Stimulated activated CD4-positive, alpha-beta T cell treated with anti-CD3 and anti-CD28 coated beads, Interleukin-15, amount 100 ng/mL, for 1 hour (primary cell): ENCODE data around the gene PNPLA8.
"Not testable (repeated sequence)": the region's sequence is repeated elsewhere in the genome, so short reads cannot be mapped to it uniquely, and the experiment has no call there.

Experiments used
- DNase-seq, 2 donors: peaks; one replicate each; pipeline ENCODE4 v3.0.0-alpha.2; 2020; ENCODE audit warnings: low read depth in 1 of 2, low spot score in 1 of 2

PNPLA8 gene, protein sequence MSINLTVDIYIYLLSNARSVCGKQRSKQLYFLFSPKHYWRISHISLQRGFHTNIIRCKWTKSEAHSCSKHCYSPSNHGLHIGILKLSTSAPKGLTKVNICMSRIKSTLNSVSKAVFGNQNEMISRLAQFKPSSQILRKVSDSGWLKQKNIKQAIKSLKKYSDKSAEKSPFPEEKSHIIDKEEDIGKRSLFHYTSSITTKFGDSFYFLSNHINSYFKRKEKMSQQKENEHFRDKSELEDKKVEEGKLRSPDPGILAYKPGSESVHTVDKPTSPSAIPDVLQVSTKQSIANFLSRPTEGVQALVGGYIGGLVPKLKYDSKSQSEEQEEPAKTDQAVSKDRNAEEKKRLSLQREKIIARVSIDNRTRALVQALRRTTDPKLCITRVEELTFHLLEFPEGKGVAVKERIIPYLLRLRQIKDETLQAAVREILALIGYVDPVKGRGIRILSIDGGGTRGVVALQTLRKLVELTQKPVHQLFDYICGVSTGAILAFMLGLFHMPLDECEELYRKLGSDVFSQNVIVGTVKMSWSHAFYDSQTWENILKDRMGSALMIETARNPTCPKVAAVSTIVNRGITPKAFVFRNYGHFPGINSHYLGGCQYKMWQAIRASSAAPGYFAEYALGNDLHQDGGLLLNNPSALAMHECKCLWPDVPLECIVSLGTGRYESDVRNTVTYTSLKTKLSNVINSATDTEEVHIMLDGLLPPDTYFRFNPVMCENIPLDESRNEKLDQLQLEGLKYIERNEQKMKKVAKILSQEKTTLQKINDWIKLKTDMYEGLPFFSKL

DNA sequence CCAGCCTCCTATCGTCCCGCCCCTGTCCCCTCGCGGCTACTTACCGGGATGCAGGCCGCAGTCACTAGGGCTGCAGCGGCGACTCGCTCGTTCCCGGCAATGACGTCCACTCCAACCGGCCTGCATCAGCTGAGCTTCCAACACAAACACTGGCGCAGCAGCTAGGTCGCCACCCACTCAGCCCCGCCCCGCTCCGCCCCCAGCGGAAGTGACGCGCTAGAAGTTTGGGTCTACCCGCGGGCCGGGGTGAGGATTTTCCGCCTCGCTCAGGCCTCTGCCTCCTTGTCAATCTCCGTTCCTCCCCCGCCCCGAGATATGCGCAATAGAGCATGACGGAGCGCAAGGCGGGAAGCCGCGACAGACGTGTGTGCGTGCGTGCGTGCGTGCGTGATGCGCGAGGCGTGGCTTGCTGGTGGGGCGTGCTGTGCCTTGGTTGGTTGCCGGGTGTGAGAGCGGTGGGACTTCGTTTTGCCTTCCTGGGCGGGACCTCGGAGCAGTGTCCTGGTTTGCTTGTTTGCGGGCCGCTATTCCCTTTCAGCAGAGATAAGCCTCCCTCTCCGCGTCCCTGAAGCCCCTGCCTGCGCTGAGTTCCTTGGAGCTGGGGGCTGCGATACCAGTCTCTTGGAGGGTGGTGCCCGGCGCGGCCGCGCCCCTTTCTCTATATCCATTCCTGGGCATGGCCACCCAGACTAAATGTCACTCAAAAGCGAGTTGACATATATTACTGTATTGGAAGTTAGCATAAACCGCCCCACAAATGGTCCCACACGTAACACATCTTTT, at the start of gene PNPLA8:
Gene PNPLA8, minus strand, starts transcription at position 151 of the 783 bp plus-strand sequence. CDS start 10,644 bp downstream, outside the sequence.
- peak; percentile 98 to 100 for DNase-seq

DNA sequence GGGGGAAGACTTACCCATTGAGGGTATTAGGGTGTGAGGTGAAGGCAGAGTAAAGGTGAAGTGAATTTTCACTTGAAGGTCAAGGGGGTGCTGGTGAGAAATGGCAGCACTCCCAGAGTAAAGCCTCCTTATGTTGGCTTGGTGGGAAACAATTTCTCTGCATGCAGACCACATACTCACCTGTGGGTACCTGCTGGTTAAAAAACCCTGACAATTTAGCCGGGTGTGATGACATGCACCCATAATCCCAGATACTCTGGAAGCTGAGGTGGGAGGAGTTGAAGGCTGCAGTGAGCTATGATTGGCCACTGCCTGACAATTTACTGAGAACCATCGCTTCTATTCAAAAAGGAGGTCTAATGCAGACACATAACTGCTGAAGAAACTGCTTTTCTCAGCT, 49.2 kb upstream of the PNPLA8 start:
- DNase-seq, result no peak

DNA sequence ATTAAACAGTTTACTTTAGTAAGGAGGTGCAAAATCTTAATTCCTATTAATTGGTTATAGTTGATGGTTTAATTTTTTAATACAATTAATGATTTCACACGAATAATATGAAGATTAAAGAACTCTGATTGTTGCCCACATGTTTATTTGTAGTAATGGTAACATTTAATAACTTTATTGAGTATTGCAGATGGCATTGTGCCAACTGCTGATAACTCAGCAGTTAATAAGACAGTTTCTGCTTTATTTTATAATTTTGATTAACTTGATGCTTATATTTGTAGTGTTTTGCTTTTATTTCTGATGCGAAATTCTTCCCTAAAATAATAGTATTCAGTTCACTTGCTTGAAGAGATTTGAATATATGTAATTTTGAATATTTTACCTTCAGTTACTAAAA, 46.5 kb upstream of the PNPLA8 start:
- no peak for DNase-seq

DNA sequence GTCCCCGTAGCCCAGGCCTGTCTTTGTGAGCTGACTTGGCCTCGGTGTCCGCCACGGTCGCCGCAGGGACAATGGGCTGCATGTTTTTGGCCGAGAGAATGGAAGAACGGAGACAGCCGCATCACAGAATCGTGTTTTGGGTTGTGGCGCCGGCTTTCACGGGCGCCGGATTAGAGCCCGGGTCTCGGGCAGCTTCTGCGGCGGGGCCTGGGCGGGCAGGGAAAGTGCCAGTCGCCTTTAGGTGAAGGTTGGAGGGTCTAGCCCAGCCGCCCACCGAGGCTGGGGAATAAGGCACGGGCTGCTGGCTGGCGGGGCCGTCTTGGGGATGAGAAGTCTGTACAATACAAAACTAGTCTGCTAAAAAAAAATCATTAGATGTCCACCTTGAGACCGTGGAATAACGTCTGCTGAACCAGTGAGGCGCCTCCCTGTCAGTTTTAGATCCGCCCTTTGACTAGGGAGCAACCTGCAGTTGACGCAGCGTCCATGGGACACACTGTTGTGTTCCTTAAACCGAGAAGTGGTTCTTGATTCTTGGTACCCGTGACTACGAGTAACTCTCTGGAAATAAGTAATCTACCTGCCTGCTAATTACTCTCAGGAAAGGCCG, 44.3 kb upstream of the PNPLA8 start:
- DNase-seq, result peak; percentile 9 to 10

DNA sequence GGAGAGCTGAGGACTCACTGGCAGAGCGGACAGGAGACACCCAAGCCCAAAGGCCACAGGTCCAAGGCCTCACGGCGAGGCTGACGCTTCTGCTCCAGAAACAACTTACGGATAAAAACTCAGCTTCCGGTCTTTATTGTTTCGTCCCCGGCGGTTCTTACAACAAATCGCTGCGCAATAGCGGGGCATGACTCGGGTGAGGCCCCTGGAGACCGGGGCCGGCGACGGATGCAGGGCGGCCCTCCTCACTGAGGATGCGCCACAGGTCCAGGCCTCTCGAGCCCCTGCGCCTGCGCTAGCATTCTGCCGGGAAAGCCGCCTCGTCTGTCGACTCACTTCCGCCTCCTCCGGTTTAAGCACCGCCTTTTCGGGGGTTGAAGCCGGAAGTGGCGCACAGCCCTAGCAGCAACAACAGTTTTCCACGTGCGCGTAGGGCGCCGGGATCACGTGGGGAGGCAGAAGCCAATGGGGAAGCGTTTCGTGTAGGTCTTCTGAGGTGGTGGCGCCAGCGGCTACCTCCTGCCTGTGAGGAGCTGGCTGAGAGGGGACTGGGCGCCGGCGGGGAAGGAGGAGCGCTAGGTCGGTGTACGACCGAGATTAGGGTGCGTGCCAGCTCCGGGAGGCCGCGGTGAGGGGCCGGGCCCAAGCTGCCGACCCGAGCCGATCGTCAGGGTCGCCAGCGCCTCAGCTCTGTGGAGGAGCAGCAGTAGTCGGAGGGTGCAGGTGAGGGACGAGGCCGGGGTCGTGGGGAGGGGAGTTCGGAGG, 43.6 kb upstream of the PNPLA8 start, which contains the start of the genes DNAJB9 and THAP5:
Gene DNAJB9, plus strand, starts transcription at position 494 of the 765 bp plus-strand sequence. CDS start 1,853 bp downstream, outside the sequence.
Gene THAP5, minus strand, starts transcription at position 326 of the 765 bp plus-strand sequence. Its CDS starts 137 bp downstream, at position 189.
- DNase-seq, result peak; percentile 95 to 97

DNA sequence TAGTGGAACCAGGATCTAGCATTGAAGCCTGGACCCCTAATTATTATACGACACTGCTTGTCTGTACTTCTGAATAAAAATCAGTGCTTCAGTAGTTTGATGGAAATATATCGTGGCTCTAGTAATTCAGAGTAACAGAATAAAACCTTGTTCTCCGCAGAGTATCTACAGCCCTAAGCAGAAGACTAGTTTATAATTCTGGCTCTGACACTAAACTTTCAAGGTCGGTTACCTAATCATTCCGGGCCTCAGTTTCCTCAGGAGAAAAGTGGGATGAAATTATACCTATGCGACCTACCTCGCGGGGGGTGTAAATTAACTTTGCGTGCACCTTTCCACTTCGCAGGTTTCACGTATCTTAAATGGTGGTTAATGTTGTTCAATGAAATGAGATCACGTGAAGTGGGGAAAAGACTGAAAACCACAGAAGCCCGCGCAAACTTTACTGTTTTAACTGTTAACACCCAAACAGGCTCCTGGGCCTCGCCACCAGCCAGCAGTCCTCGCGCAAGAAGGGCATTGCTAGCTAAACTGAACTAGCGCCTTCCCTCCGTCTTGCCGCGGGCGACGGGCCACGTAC, 43.0 kb upstream of the PNPLA8 start:
- no peak for DNase-seq

DNA sequence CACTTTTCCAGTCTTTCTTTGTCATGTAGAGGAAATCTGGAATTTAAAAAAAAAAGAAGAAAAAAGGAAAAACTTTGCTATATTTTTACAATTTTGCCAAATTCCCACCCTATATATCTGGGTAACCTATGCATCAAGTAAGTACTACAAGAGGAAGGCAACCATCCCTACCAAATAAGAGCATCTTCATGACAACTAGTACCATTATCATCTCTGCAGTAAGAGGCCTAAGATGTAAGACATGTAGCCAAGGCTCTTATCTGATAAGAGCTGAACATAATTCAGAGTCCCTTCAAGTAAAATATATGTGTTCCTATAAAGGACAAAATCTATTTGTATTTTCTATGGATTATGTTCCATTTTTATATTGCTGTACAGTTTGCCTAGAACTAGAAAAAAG, 40.1 kb upstream of the PNPLA8 start:
- no peak for DNase-seq

DNA sequence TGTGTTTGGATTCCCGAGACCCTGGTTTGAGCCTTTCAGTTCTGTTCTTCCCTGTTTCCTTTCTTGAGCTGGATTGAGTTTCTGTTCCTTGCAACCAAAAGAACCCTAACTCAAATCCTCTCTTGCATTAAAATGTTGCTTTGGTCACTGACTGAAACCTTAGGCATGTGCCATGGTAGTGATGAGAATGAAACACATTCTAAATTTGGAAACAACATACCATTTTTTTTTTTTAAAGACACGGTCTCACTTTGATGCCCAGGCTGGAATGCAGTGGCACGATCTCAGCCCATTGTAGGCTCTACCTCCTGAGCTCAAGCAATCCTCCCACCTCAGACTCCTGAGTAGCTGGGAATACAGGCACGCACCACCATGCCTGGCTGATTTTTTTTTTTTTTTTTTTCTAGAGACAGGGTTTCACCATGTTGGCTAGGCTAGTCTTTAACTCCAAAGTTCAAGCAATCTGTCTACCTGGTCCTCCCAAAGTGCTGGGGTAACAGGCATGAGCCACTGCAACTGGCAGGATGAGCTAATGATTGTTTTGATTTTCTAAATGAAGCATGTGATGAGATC, 35.2 kb upstream of the PNPLA8 start:
- DNase-seq, result no peak

DNA sequence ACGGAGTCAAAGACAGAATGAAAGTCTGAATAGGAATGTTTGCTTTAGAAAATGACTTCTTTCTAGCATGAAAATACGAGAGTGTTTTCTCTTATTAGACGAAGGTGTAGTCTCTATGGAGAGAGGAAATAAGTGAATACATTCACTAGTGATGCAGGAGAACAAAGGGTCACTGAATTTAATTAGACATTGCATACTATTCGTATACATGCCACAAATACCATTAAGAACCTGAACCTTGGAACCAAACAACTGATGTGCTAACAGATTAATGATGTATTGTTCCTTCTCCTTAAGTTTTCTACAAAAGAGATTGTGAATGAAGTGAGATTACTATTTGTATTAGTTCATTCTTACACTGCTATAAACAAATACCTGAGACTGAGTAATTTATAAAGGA, 33.3 kb upstream of the PNPLA8 start:
- DNase-seq, result no peak

DNA sequence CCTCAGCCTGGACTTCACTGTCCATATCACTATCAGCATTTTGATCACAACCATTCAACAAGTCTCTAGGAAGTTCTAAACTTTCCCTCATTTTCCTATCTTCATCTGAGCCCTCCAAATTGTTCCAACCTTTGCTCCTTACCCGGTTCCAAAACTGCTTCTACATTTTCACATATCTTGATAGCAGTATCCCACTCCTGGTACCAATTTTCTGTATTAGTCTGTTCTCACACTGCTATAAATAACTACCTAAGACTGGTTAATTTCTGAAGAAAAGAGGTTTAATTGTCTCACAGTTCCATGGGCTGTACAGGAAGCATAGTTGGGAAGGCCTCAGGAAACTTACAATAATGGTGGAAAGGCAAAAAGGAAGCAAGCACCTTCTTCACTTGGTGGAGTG, 31.7 kb upstream of the PNPLA8 start:
- DNase-seq, result no peak

DNA sequence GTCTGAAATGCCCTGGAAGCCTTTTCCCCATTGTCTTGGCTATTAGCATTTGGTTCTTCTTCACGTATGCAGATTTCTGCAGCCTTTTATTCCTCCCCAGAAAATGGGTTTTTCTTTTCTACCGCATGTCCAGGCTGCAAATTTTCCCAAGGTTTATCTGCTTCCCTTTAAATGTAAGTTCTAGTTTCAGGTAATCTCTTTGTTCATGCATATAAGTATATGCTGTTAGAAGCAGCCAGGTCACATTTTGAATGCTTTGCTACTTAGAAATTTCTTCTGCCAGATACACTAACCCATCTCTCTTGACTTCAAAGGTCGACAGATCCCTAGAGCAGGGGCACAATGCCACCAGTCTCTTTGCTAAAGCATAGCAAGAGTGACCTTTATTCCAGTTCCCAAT, 31.3 kb upstream of the PNPLA8 start:
- no peak for DNase-seq

DNA sequence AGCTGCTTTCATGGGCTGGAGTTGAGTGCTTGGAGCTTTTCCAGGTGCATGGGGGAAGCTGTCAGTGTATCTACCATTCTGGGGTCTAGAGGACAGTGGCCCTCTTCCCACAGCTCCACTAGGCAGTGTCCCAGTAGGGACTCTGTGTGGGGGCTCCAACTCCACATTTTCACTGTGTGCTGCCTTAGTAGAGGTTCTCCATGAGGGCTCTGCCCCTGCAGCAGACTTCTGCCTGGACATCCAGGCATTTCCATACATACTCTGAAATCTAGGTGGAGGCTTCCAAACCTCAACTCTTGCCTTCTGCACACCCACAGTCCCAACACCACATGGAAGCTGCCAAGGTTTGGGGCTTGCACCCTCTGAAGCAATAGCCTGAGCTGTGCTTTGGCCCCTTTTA, 30.7 kb upstream of the PNPLA8 start:
- not testable (repeated sequence) for DNase-seq

DNA sequence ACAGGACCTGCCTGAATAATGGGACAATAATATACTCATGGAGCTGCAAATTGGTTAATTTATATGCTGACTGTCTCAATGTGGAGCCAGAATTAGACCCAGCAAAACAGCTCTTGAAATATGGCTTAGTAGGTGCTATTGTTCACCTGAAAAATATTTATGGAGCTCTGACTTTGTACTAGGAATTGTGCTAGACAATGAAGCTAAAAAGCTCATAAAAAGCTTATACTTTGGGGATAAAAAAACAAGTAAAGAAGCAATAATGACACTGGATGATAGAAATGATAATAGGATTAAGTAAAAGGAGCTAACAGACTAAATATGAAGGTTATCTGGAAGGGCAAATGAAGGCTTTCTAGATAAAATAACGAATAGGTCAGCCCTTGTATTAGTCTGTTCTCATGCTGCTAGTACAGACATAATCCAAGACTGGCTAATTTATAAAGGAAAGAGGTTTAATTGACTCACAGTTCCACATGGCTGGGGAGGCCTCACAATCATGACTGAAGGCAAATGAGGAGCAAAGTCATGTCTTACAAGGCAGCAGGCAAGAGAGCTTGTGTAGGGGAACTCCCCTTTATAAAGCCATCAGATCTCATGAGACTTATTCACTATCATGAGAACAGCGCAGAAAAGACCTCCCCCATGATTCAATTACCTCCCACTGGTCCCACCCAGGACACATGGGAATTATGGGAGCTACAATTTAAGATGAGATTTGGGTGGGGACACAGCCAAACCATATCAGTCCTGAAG, 22.4 kb upstream of the PNPLA8 start:
- DNase-seq, result not testable (repeated sequence)

DNA sequence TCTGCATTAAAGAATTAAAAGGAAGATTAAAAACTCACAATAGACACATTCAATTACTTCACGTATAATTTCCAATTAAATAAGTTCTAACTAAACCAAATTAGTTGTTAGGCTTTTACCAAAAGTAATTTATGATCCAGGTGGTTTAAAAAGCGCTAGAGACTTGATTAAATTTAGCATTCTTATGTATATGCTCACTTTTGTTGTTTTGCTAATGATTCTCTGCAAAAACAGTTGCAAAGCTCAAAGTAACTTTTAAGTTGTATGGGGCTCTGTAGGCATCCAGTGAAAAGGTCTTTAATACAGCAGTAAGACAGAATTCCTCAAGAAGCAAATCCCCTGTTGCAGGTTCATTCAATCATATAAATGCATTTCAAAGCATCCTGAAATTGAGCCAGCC, 15.5 kb upstream of the PNPLA8 start:
- DNase-seq, result no peak

DNA sequence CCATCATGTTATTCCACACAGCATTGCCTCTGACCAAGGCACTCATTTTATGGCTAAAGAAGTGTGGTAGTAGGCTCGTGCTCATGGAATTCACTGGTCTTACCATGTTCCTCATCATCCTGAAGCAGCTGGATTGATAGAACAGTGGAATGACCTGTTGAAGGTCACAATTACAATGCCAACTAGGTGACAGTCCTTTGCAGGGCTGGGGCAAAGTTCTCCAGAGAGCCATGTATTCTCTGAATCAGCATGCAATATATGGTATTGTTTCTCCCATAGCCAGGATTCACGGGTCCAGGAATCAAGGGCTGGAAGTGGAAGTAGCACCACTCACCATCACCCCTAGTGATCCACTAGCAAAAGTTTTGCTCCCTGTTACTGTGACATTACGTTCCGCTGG, 12.8 kb upstream of the PNPLA8 start:
- DNase-seq, result not testable (repeated sequence)

DNA sequence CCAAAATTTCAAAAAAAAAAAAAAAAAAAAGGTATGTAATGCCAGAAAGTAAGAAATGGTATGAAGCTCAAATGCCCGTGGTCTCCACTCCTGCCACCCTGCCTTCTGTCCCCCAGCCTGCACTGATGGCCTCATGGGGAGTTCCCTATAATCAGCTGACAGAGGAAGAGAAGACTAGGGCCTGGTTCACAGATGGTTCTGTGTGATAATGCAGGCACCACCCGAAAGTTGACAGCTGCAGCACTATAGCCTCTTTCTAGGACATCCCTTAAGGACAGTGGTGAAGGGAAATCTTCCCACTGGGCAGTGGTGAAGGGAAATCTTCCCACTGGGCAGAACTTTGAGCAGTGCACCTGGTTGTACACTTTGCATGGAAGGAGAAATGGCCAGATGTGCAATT, 12.3 kb upstream of the PNPLA8 start:
- DNase-seq, result not testable (repeated sequence)

DNA sequence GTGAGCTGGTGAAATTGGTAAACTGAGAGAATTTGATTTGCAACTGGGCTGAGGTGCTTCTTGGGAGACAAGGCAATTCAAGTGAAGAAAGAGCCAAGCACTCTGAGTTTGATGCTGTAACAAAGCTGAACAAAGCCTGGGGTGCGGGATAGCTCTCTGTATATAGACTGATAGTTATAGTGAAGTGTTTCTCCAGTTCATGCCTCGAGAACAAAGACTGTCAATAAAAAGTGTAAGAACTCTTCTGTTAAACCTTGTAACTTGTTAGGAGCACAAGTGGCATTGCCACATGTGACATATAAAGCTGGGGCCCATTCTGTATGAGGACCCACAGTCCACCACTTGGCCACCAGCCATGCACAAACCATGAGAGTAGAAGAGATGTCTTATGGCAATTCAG, 11.3 kb upstream of the PNPLA8 start:
- DNase-seq, result no peak

DNA sequence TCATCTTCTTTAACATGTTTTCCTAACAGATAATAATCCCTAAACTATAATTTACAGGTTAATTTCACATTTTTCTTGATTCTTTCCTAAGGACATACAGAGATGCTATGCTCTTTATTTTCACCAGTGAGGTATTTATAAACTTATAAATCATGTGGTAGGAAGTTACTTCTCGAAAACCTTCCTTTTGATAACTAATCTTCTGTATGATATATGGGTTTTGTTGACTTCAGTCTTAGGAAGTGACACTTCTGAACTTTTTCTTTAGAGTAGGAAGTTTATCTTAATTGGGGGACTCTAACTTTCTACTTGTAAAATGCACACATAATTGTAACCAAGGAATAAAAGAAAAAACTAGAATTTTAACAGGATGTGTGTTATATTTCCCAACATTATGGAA, 9.8 kb upstream of the PNPLA8 start:
- no peak for DNase-seq

DNA sequence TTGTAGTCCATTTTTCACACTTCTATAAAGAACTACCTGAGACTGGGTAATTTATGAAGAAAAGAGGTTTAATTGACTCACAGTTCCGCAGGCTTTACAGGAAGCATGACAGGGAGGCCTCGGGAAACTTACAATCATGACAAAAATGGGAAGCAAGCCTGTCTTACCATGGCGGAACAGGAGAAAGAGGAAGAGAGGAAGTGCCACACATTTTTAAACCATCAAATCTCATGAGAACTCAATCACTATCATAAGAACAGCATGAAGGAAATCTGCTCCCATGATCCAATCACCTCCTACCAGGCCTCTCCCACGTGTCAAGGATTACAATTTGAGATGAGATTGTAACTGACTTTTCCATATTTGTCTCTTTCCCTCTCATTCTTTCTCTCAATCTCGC, 9.3 kb upstream of the PNPLA8 start:
- DNase-seq, result no peak
